Liver (tissue), 3 donors: ENCODE results near the gene LARGE2.

Source experiments
- EGR1 ChIP-seq, 2 donors: IDR thresholded peaks; 2 replicates each; pipeline ENCODE4 v1.6.1; 2016 to 2018; ENCODE audit warnings: antibody characterized with exemption in 2 of 2, low read depth in 2 of 2
- GABPA ChIP-seq, 2 donors: IDR thresholded peaks in 1 of 2; conservative IDR thresholded peaks in 1 of 2; 2 replicates each; pipeline ENCODE4 v1.6.1; 2016; ENCODE audit warnings: antibody characterized with exemption in 2 of 2, mild to moderate bottlenecking in 1 of 2, moderate library complexity in 1 of 2
- RXRA ChIP-seq, 2 donors: IDR thresholded peaks; 2 replicates each; pipeline ENCODE4 v1.6.1; 2017 to 2018; ENCODE audit warnings: antibody characterized with exemption in 2 of 2, mild to moderate bottlenecking in 1 of 2
- TAF1 ChIP-seq: conservative IDR thresholded peaks from 2 replicates; pipeline ENCODE4 v1.6.1; 2016; ENCODE audit warnings: antibody characterized with exemption, mild to moderate bottlenecking
- YY1 ChIP-seq: IDR thresholded peaks from 2 replicates; pipeline ENCODE4 v1.6.1; 2016; ENCODE audit warnings: antibody characterized with exemption, mild to moderate bottlenecking
- TF ChIP-seq, protein P1 (sequence below): fragments of 150-350 bp; IDR thresholded peaks from 2 replicates; pipeline ENCODE4 v1.5.1; 2017; ENCODE audit warnings: improper control_type of control experiment, low read depth, low read length; ENCODE audit not compliant: missing input control
- donor health status: healthy.
- donor health status: healthy.

DNA sequence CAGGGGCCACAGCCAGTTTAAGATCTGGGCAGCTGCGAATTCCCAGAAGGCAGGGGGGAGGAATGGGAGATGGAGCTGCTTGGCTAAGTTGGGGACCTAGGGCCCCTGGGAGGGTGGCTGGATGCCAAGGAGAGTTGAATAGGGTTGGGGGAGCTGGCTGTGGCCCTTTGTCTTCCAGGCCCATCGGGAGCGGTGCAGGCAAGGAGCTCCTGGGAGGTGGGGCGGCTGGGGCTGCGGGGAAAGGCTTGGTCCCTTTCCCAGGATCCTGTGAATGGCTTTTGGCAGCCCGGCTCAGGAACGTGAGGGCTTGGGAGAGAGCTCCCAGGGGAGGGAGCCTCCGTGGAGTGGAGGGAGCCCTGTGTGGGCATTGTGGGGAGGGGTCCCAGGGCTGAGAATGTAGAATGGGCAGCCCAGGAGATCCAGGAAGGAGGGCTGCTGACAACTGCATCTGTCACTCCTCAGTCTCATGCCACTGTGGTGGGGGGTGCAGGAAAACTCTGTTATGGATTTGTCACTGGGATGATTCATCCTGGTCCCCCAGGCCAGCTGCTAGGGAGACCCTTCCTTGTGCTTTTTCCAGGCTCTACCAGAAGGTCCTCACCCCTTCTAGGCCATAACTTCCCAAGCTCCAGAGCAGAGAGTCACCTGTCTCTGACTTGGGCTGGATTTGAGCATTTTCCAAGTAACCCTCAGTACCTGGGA lies 21.4 kb upstream of the LARGE2 start:
- TF ChIP-seq, protein P1, sequence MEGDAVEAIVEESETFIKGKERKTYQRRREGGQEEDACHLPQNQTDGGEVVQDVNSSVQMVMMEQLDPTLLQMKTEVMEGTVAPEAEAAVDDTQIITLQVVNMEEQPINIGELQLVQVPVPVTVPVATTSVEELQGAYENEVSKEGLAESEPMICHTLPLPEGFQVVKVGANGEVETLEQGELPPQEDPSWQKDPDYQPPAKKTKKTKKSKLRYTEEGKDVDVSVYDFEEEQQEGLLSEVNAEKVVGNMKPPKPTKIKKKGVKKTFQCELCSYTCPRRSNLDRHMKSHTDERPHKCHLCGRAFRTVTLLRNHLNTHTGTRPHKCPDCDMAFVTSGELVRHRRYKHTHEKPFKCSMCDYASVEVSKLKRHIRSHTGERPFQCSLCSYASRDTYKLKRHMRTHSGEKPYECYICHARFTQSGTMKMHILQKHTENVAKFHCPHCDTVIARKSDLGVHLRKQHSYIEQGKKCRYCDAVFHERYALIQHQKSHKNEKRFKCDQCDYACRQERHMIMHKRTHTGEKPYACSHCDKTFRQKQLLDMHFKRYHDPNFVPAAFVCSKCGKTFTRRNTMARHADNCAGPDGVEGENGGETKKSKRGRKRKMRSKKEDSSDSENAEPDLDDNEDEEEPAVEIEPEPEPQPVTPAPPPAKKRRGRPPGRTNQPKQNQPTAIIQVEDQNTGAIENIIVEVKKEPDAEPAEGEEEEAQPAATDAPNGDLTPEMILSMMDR: no peak
- TF ChIP-seq EGR1 (IDR thresholded peaks at IDR 0.05; ENCODE audit: low read depth in 2 of 2): no peak
- TF ChIP-seq YY1: no peak
- no peak for TF ChIP-seq GABPA (IDR thresholded peaks at IDR 0.05 in 1 of 2, conservative IDR thresholded peaks at IDR 0.05 in 1 of 2)
- no peak for TF ChIP-seq RXRA (IDR thresholded peaks at IDR 0.05)
- TF ChIP-seq TAF1: no peak
